SJSA1 (cell line): ENCODE data around the gene ADGRG6. TPM values are rescaled to one million over a fixed set of nuclear protein-coding genes. Genes with fewer than 3 reads are reported as not detected.

Experiments
- DNase-seq, 2 experiments: peaks; one replicate each; pipeline ENCODE4 v3.0.0-alpha.2; 2015 to 2020; ENCODE audit warnings: low spot score in 2 of 2, low read depth in 1 of 2
- H3K27ac ChIP-seq: fragments of 250-450 bp; sonication (Bioruptor Pico); 2 replicates; pipeline ENCODE4 v1.5.1; 2020; ENCODE audit warnings: mild to moderate bottlenecking, moderate library complexity
- H3K27me3 ChIP-seq: fragments of 250-450 bp; sonication (Bioruptor Pico); replicated peaks from 2 replicates; pipeline ENCODE4 v1.5.1; 2020; ENCODE audit warnings: mild to moderate bottlenecking, moderate library complexity
- H3K36me3 ChIP-seq: fragments of 250-450 bp; sonication (Bioruptor Pico); 2 replicates; pipeline ENCODE4 v1.5.1; 2020; ENCODE audit warnings: mild to moderate bottlenecking
- H3K4me1 ChIP-seq: fragments of 250-450 bp; sonication (Bioruptor Pico); replicated peaks from 2 replicates; pipeline ENCODE4 v1.6.1; 2021; ENCODE audit warnings: mild to moderate bottlenecking
- H3K4me3 ChIP-seq: fragments of 250-450 bp; sonication (Bioruptor Pico); 2 replicates; pipeline ENCODE4 v1.5.1; 2020; ENCODE audit warnings: mild to moderate bottlenecking
- H3K9me3 ChIP-seq: fragments of 250-450 bp; sonication (Bioruptor Pico); replicated peaks from 2 replicates; pipeline ENCODE4 v1.5.1; 2020; ENCODE audit warnings: mild to moderate bottlenecking
- total RNA-seq: library from RNA; depleted of rRNA; stranded (reverse); fragments of >200 nt; shearing (Covaris generic); gene quantifications from 2 replicates; pipeline ENCODE4 v1.2.3, GENCODE V29; 2014

Gene ADGRG6
- total RNA-seq, 1 experiment from 2014 or later, result 4.5 TPM

DNA sequence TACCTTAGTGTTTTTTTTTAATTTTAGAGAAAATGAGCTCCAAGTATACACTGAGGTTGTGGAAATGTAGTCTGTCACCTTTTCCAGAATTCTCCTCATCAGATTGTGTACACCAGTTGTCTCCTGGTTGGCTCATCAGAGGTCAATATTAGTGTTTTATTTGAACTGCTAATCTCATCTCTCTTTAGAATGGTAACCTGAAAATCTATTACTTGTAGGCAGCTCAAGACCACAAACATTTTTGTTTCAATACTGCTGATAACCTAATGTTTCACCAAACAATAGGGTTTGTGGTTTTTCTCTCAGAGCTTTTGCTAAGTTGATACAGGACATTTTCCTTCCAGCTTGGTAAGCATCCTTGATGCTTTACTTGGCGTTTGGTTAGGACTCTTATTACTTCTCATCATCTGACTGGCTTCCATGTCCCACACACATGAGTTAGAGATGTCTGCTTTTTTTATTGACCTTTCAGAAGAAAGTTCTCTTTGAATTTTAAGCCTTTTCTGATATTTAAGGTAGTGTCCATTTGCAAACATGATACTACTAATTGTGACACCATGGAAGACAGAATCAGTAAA lies 15.1 kb downstream of the ADGRG6 start:
- Histone ChIP-seq H3K9me3 (no peaks in the 10 kb centered on the region), H3K4me3 (no peak overlapping the region), H3K27me3 (no peaks in the 10 kb centered on the region), H3K36me3 (no peaks in the 10 kb centered on the region), H3K4me1 (no peaks in the 10 kb centered on the region), H3K27ac (no peak overlapping the region)
- no peak for DNase-seq

DNA sequence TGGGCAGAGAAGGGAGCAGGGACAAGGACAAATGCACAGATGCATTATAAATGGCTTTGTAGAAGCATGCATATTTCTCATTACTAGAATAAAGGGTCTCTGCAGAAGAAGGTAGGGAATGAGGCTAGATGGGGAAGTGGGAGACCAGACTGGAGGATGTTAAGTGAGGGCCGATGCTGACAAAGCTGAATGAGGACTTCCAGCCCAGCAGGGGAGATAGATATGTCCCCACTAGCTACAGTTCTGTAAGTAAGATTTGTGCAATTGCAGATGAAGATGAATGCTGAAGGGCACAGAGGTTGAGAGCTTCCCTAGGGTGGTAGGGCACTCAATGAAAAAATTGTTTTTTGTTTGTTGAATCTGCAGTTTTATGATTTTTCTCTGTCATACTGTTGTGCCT lies 16.9 kb downstream of the ADGRG6 start:
- no peaks in the 10 kb centered on the region for H3K4me1 ChIP-seq
- no peak for DNase-seq
- H3K9me3 ChIP-seq, result no peaks in the 10 kb centered on the region
- H3K27me3 ChIP-seq, result no peaks in the 10 kb centered on the region
- no peak overlapping the region for H3K4me3 ChIP-seq
- H3K36me3 ChIP-seq, result no peaks in the 10 kb centered on the region
- H3K27ac ChIP-seq, result no peak overlapping the region

DNA sequence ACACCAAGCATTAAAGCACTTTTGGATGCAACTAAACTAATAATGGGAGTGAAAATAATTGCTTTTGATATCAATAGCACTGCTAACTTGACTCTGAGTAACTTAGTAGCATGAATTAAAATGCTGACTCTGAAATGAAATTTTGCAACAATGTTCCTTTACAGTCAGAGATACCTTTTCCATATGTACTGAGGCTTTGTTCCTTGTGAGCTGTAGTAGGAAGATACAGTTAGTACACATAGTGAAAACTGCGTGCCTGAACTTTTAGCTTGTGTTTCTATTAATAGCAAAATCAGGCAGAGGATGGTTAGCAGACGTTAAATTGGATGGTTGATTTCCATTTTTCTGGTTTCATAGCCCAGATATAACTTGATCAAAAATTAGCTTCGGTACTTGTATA lies 18.6 kb downstream of the ADGRG6 start:
- Histone ChIP-seq H3K27ac (no peak overlapping the region), H3K27me3 (0 out of 2 replicates have a peak, but pooled peaks cover 3% of the 10 kb centered on the region), H3K4me1 (no peaks in the 10 kb centered on the region), H3K36me3 (no peaks in the 10 kb centered on the region), H3K4me3 (no peak overlapping the region), H3K9me3 (no peaks in the 10 kb centered on the region)
- no peak for DNase-seq

DNA sequence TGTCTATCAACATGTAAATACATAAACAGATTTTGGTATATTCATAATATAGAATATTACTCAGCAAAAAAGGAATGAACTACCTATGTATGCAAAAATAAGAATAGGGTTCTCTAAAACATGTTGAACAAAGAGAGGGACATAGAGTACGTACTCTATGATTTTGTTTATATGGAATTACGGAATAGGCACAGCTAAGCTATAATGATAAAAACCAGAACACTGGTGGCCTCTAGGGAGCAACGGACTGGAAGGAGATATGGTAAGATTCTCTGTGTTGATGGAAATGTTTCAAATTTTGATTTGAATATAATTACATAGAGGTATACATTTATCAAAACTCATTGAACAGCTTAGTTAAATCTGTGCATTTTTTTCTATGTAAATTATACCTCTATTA lies 19.6 kb downstream of the ADGRG6 start:
- no peak for DNase-seq
- no peaks in the 10 kb centered on the region for H3K4me1 ChIP-seq
- H3K27me3 ChIP-seq, result 0 out of 2 replicates have a peak, but pooled peaks cover 3% of the 10 kb centered on the region
- no peak overlapping the region for H3K27ac ChIP-seq
- no peaks in the 10 kb centered on the region for H3K9me3 ChIP-seq
- H3K4me3 ChIP-seq, result no peak overlapping the region
- H3K36me3 ChIP-seq, result no peaks in the 10 kb centered on the region

DNA sequence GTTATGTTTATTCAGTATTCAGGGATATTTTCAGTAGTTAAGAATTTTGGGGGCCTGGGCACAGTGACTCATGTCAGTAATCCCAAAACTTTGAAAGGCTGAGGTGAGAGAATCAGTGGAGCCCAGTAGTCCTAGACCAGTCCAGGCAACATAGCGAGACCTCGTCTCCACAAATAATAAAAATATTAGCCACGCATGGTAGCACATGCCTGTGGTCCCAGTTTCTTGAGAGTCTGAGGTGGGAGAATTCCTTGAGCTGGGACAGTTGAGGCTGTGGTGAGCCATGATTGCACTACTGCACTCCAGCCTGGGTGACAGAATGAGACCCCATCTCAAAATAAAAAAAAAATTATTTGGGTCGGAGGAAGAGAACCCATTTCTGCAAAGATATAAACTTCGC lies 20.3 kb downstream of the ADGRG6 start:
- H3K9me3 ChIP-seq, result no peaks in the 10 kb centered on the region
- no peak for DNase-seq
- H3K27me3 ChIP-seq, result 0 out of 2 replicates have a peak, but pooled peaks cover 3% of the 10 kb centered on the region
- no peaks in the 10 kb centered on the region for H3K36me3 ChIP-seq
- no peak overlapping the region for H3K4me3 ChIP-seq
- no peaks in the 10 kb centered on the region for H3K4me1 ChIP-seq
- H3K27ac ChIP-seq, result no peak overlapping the region

DNA sequence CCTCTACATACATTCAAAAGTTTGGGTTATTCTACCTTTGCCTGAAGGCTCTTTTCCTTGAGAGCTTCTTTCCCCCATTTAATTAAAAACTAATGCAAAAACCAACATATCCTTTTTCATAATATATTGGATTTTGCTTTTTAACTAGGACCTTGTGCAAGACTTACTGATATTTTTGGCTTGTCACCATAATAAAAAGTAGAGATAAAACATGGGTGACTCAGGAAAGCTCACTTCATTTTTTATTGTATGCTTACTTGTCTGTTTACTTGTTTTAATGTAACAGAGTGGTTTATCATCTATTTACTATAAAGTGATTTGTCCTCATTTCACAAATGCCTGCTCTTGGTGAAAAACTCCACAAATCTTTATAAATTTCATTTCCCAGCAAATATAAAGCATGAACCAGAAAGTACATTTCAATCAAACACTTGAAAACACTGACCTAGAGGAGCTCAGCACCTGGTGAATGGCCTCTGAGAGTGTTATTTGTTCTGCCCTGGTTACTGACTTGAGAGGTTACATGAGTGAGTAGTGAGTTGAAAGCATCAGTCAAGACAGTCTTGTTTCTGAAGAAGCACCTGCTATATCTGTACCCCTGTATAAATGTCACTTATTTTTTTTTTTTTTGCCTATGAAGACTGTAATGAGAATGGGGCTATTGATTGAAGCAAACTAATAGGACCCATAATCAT lies 20.8 kb downstream of the ADGRG6 start:
- Histone ChIP-seq H3K4me1 (no peaks in the 10 kb centered on the region), H3K4me3 (no peak overlapping the region), H3K9me3 (no peaks in the 10 kb centered on the region), H3K27ac (no peak overlapping the region), H3K36me3 (no peaks in the 10 kb centered on the region), H3K27me3 (0 out of 2 replicates have a peak, but pooled peaks cover 3% of the 10 kb centered on the region)
- DNase-seq, result no peak

DNA sequence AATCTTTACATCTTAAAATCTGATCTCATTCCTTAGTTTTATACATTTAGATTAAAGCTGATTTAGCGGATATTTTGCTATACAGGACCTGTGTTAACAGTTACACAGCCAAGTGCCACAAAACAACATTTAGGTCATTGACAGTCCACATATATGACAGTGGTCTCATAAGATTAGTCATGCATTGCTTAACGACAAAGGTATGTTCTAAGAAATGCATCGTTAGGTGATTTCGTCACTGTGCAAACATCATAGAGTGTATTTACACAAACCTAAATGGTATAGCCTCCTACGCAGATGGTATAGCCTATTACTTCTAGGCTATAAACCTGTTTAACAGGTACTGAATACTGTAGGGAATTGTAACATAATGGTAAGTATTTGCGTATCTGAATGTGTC lies 21.6 kb downstream of the ADGRG6 start:
- no peak overlapping the region for H3K4me3 ChIP-seq
- no peak overlapping the region for H3K27ac ChIP-seq
- 0 out of 2 replicates have a peak, but pooled peaks cover 3% of the 10 kb centered on the region for H3K27me3 ChIP-seq
- no peaks in the 10 kb centered on the region for H3K36me3 ChIP-seq
- H3K4me1 ChIP-seq, result no peaks in the 10 kb centered on the region
- no peaks in the 10 kb centered on the region for H3K9me3 ChIP-seq
- no peak for DNase-seq

DNA sequence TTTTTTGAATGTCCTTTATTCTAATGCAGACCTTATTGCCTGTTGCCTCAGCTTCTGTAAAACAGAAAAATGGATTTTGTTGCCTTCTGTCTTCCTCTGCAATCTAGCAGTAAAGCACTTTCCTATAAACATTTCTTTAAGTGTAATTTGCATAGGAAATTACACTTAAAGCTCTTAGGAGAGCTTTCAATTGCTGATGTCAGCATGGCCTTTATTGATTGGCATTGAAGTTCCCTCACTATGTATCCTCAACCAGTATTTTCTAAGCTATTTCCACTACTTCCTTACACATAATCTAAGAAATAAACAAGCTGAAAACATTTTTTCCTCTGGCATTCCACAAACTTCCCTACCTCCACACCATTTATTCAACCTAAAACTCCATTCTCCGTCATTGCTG lies 22.3 kb downstream of the ADGRG6 start:
- H3K27ac ChIP-seq, result no peak overlapping the region
- H3K4me3 ChIP-seq, result no peak overlapping the region
- H3K4me1 ChIP-seq, result no peaks in the 10 kb centered on the region
- DNase-seq, result no peak
- H3K9me3 ChIP-seq, result no peaks in the 10 kb centered on the region
- H3K27me3 ChIP-seq, result 0 out of 2 replicates have a peak, but pooled peaks cover 3% of the 10 kb centered on the region
- H3K36me3 ChIP-seq, result no peaks in the 10 kb centered on the region

DNA sequence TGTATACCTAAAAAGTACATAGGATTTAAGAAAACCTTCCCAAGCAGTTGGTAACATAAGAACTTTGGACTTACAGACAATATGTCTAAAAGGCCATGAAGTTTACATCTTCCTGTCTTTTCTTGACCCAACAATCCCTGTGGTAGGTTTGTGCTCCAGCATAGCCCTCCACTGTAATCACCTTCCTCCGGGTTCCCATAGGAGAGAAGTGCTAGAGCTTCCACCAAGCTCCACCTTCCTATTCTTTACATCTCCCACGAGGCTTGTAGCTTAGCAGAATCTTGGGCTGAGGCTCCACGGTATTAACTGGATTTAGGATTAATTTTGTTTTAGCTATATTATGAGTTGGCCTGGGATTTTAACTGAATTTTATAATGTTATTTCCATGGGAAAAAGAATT lies 23.3 kb downstream of the ADGRG6 start:
- no peaks in the 10 kb centered on the region for H3K9me3 ChIP-seq
- H3K4me3 ChIP-seq, result no peak overlapping the region
- no peaks in the 10 kb centered on the region for H3K36me3 ChIP-seq
- peaks cover 4% of the 10 kb centered on the region; the same call in 1 of the 2 replicates for H3K4me1 ChIP-seq
- no peak overlapping the region for H3K27ac ChIP-seq
- 0 out of 2 replicates have a peak, but pooled peaks cover 3% of the 10 kb centered on the region for H3K27me3 ChIP-seq
- no peak for DNase-seq

DNA sequence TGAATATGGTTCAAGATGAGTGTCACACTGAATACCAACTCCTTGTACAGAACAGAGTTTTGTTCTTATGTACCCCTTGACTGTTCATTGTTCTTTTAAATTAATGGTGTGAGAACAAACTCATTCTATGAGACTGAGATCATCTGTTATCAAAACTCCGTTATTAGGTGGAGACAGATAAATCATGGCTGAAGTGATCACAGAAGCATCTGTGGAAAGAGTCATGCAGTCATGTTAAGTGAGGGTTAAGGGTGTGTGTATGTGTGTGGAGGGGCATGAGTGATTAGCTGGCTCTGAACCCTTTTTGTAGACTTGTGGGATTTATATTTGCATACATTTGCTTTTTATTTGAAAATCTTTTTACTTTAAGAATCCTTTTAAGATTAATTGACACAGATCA lies 24.7 kb downstream of the ADGRG6 start:
- Histone ChIP-seq H3K36me3 (no peaks in the 10 kb centered on the region), H3K27me3 (0 out of 2 replicates have a peak, but pooled peaks cover 3% of the 10 kb centered on the region), H3K4me3 (no peak overlapping the region), H3K9me3 (no peaks in the 10 kb centered on the region), H3K4me1 (peaks cover 4% of the 10 kb centered on the region; the same call in 1 of the 2 replicates), H3K27ac (no peak overlapping the region)
- no peak for DNase-seq

DNA sequence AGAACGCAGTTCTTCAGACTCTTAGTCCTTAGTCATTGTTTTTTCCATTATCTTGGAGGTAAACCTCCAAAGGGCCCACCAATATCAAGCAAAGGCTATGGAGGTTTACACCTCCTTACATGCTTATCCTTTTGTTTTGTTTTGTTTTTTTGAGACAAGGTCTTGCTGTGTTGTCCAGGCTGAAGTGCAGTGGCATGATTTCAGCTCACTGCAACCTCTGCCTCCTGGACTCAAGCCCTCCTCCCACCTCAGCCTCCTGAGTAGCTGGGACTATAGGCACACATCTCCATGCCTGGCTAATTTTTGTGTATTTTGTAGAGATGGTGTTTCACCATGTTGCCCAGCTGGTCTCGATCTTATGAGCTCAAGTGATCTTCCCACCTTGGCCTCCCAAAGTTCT lies 26.3 kb downstream of the ADGRG6 start:
- DNase-seq, result no peak
- peaks cover 4% of the 10 kb centered on the region; the same call in 1 of the 2 replicates for H3K4me1 ChIP-seq
- H3K4me3 ChIP-seq, result no peak overlapping the region
- H3K27me3 ChIP-seq, result 0 out of 2 replicates have a peak, but pooled peaks cover 3% of the 10 kb centered on the region
- no peaks in the 10 kb centered on the region for H3K36me3 ChIP-seq
- H3K9me3 ChIP-seq, result no peaks in the 10 kb centered on the region
- no peak overlapping the region for H3K27ac ChIP-seq

DNA sequence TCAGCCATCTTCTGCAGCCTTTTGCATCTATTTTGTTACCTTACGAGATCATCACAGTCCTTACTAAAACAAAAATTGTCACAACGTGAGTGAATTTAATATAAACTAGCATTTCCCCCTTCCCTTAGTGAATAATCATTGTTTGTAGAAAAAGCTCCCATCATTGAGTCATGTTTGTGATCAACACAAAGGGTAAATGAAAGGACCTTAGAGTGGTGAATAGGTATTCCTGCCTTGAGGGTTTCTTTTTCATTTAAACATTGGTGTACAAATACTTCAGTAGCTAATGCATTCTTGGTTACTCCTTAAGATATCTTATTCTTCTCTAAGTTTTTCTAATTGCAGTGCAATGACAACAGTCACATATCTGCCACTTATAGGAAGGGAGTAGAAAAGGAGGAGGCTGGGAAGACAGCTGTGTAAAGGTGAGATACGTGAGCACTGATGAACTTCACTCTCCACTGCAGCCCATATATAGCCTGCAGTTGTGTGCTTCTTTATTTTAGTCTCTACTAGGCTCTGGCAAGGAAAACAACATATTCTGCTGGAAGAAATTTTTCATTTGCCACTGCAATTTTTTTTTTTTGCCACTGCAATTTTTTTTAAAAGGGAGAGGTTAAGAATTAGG lies 27.8 kb downstream of the ADGRG6 start:
- Histone ChIP-seq H3K27ac (no peak overlapping the region), H3K4me1 (peaks cover 4% of the 10 kb centered on the region; the same call in 1 of the 2 replicates), H3K27me3 (0 out of 2 replicates have a peak, but pooled peaks cover 2% of the 10 kb centered on the region), H3K4me3 (no peak overlapping the region), H3K9me3 (no peaks in the 10 kb centered on the region), H3K36me3 (no peaks in the 10 kb centered on the region)
- no peak for DNase-seq

DNA sequence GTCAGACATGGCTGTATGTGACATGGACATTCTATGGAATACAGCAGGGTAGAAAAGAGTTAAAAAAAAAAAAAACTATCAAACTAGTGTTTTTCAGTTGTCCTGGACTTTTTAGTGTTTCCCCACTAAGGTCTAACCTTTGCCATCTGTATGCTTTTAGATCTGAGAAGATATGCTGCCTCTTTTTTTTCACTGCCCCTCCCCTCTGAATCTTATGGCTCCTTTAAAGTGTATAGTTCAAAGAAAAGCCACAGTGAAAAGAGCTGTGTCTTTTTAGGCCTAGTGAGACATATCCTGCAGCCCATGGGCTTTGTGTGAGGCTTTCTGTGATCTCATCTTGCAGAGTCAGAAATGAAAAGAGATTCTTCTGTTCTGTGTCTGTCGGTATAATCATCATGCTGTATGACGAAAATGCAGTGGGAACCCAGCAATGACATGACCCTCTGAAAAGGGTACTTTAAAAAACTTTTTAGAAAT lies 29.3 kb downstream of the ADGRG6 start:
- H3K4me1 ChIP-seq, result peaks cover 4% of the 10 kb centered on the region; the same call in 1 of the 2 replicates
- no peak overlapping the region for H3K4me3 ChIP-seq
- H3K27me3 ChIP-seq, result no peaks in the 10 kb centered on the region
- no peak for DNase-seq
- no peaks in the 10 kb centered on the region for H3K9me3 ChIP-seq
- H3K27ac ChIP-seq, result no peak overlapping the region
- H3K36me3 ChIP-seq, result no peaks in the 10 kb centered on the region

DNA sequence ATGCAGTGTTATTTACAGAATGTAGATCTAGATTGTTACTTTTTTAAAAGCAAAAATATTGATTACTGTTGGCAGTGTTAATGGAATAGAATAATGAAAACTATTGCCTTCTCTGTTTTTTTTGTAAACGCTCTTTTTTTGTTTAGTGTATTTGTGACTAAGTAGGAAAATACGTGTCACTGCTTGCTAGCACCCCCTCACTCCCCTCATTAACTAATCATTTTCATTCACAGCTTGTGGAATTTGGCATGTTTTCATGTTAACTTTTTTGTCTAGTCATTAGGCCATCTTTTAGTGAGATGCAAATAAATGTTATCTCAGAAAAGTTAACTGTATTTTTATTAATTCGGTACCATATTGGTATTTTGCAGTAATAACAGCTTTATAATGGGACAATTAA lies 29.8 kb downstream of the ADGRG6 start:
- Histone ChIP-seq H3K27ac (no peak overlapping the region), H3K4me3 (no peak overlapping the region), H3K4me1 (peaks cover 4% of the 10 kb centered on the region; the same call in 1 of the 2 replicates), H3K27me3 (no peaks in the 10 kb centered on the region), H3K9me3 (no peaks in the 10 kb centered on the region), H3K36me3 (no peaks in the 10 kb centered on the region)
- no peak for DNase-seq
